Measurements from ENCODE around the gene RBM17.
"Not testable (repeated sequence)": the region's sequence is repeated elsewhere in the genome, so short reads cannot be mapped to it uniquely, and the experiment has no call there.

Gene RBM17

GRCh38 chr10:6097063-6097462 is 8.2 kb downstream of the RBM17 start:
- H3K36me3 ChIP-seq (ENCODE audit: control insufficient read depth in 1 of 2, insufficient read depth in 2 of 2, low read length in 2 of 2): peaks cover 15 to 28% of the 10 kb centered on the region in 2 donors
- peaks cover 9% of the 10 kb centered on the region in 2 donors for H3K4me1 ChIP-seq (ENCODE audit: control insufficient read depth in 1 of 2, insufficient read depth in 2 of 2, low read length in 2 of 2)
- H3K4me3 ChIP-seq (ENCODE audit: low read depth in 1 of 2, low read length in 2 of 2): no peak overlapping the region
- no peaks in the 10 kb centered on the region for H3K27me3 ChIP-seq (ENCODE audit: control insufficient read depth in 1 of 2, insufficient read depth in 2 of 2, low read length in 2 of 2)
- H3K27ac ChIP-seq (ENCODE audit: low read depth, low read length): no peak overlapping the region
- H3K9ac ChIP-seq (ENCODE audit: low read depth in 1 of 2, low read length in 2 of 2): no peak overlapping the region
- H3K9me3 ChIP-seq (ENCODE audit: control insufficient read depth in 1 of 2, low read length in 2 of 2): no peaks in the 10 kb centered on the region

DNA sequence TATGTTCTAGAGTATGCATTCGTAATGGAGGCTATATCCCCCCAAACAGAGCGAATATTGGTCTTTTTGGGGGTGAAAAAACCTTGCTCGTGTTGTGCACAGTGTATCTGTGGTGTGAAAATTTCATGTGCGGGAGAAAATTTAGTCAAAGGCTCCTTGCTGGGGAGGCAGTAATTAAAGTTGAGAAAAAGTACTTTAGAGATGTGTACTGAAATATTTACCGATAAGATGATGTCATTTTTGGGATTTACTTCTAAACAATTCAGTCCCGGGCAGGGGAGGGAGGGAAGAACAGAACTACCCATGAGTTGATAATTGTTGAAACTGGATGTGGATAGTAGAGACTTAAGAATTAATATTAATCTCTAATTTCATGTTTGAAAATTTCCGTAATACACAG is 9.3 kb downstream of the RBM17 start:
- Histone ChIP-seq H3K27ac (ENCODE audit: low read depth, low read length) (no peak overlapping the region), H3K9ac (ENCODE audit: low read depth in 1 of 2, low read length in 2 of 2) (no peak overlapping the region), H3K4me3 (ENCODE audit: low read depth in 1 of 2, low read length in 2 of 2) (no peak overlapping the region), H3K4me1 (ENCODE audit: control insufficient read depth in 1 of 2, insufficient read depth in 2 of 2, low read length in 2 of 2) (peaks cover 10 to 11% of the 10 kb centered on the region in 2 donors), H3K9me3 (ENCODE audit: control insufficient read depth in 1 of 2, low read length in 2 of 2) (no peaks in the 10 kb centered on the region), H3K36me3 (ENCODE audit: control insufficient read depth in 1 of 2, insufficient read depth in 2 of 2, low read length in 2 of 2) (peaks cover 20 to 39% of the 10 kb centered on the region in 2 donors), H3K27me3 (ENCODE audit: control insufficient read depth in 1 of 2, insufficient read depth in 2 of 2, low read length in 2 of 2) (no peaks in the 10 kb centered on the region)

GRCh38 chr10:6100370-6100769 is 11.5 kb downstream of the RBM17 start:
- Histone ChIP-seq H3K27me3 (ENCODE audit: control insufficient read depth in 1 of 2, insufficient read depth in 2 of 2, low read length in 2 of 2) (no peaks in the 10 kb centered on the region), H3K4me3 (ENCODE audit: low read depth in 1 of 2, low read length in 2 of 2) (no peak overlapping the region), H3K36me3 (ENCODE audit: control insufficient read depth in 1 of 2, insufficient read depth in 2 of 2, low read length in 2 of 2) (peaks cover 36 to 50% of the 10 kb centered on the region in 2 donors), H3K4me1 (ENCODE audit: control insufficient read depth in 1 of 2, insufficient read depth in 2 of 2, low read length in 2 of 2) (peaks cover 10 to 11% of the 10 kb centered on the region in 2 donors), H3K9me3 (ENCODE audit: control insufficient read depth in 1 of 2, low read length in 2 of 2) (no peaks in the 10 kb centered on the region), H3K9ac (ENCODE audit: low read depth in 1 of 2, low read length in 2 of 2) (no peak overlapping the region), H3K27ac (ENCODE audit: low read depth, low read length) (no peak overlapping the region)

DNA sequence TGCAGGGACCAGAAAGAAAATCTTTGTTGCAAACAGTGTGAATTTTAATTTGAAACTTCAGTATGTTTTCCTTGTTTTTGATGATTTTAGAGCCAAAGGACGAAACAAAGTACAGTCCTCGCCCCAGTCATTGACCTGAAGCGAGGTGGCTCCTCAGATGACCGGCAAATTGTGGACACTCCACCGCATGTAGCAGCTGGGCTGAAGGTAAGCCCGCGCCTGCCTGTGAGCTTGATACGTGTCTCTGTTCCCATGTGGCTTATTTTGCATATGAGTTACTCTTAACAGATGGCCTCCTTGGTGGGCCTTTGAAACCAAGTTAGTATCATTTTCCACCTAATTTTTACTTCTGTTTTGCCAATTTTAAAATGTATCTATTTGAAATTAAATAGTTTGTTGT is 12.3 kb downstream of the RBM17 start:
- Histone ChIP-seq H3K4me3 (ENCODE audit: low read depth in 1 of 2, low read length in 2 of 2) (no peak overlapping the region), H3K4me1 (ENCODE audit: control insufficient read depth in 1 of 2, insufficient read depth in 2 of 2, low read length in 2 of 2) (peaks cover 10 to 11% of the 10 kb centered on the region in 2 donors), H3K9ac (ENCODE audit: low read depth in 1 of 2, low read length in 2 of 2) (no peak overlapping the region), H3K27me3 (ENCODE audit: control insufficient read depth in 1 of 2, insufficient read depth in 2 of 2, low read length in 2 of 2) (no peaks in the 10 kb centered on the region), H3K9me3 (ENCODE audit: control insufficient read depth in 1 of 2, low read length in 2 of 2) (no peaks in the 10 kb centered on the region), H3K36me3 (ENCODE audit: control insufficient read depth in 1 of 2, insufficient read depth in 2 of 2, low read length in 2 of 2) (peaks cover 41 to 55% of the 10 kb centered on the region in 2 donors), H3K27ac (ENCODE audit: low read depth, low read length) (no peak overlapping the region)

DNA sequence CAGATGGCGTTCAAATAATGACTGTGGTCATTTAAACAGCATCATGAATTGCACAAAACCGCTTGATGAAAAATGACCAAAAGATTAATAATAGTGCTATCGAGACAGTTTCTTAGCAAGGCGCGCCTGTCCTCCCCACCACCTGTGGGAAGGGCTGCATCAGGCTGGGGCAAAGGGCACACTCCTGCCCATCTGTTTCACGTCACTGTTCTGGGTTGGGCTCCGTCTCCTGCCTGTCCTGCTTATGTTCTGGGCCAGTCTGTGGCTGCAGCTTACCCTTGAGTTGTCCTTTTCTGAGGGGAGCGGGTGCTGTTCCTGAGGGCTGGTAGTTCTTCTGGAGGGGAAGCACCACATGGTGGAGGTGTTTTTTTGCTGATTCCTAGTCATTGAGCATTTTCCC is 13.3 kb downstream of the RBM17 start:
- H3K36me3 ChIP-seq (ENCODE audit: control insufficient read depth in 1 of 2, insufficient read depth in 2 of 2, low read length in 2 of 2): peaks cover 44 to 59% of the 10 kb centered on the region in 2 donors
- H3K4me3 ChIP-seq (ENCODE audit: low read depth in 1 of 2, low read length in 2 of 2): no peak overlapping the region
- H3K9ac ChIP-seq (ENCODE audit: low read depth in 1 of 2, low read length in 2 of 2): no peak overlapping the region
- no peaks in the 10 kb centered on the region for H3K9me3 ChIP-seq (ENCODE audit: control insufficient read depth in 1 of 2, low read length in 2 of 2)
- H3K4me1 ChIP-seq (ENCODE audit: control insufficient read depth in 1 of 2, insufficient read depth in 2 of 2, low read length in 2 of 2): peaks cover 10 to 11% of the 10 kb centered on the region in 2 donors
- H3K27ac ChIP-seq (ENCODE audit: low read depth, low read length): no peak overlapping the region
- H3K27me3 ChIP-seq (ENCODE audit: control insufficient read depth in 1 of 2, insufficient read depth in 2 of 2, low read length in 2 of 2): no peaks in the 10 kb centered on the region

DNA sequence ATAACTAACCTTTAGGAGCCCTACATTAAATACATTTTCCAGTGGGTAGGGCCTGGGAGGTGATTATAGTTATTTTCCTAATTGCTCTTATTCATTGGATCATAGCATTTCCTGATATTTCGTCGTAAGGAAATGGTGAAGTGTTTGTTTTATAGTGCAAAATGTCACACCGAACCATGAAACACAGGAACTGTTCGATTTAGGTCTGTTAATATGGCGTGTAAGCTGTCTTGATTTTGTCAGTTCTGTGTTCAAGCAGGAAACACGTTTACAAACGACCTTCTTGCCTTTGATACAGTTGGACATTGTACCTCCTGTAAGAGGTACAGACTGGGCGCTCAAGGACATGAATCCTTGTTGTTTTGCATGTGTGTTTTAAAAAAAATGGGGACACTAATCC is 14.8 kb downstream of the RBM17 start:
- Histone ChIP-seq H3K36me3 (ENCODE audit: control insufficient read depth in 1 of 2, insufficient read depth in 2 of 2, low read length in 2 of 2) (peaks cover 42 to 60% of the 10 kb centered on the region in 2 donors), H3K9ac (ENCODE audit: low read depth in 1 of 2, low read length in 2 of 2) (no peak overlapping the region), H3K9me3 (ENCODE audit: control insufficient read depth in 1 of 2, low read length in 2 of 2) (no peaks in the 10 kb centered on the region), H3K27ac (ENCODE audit: low read depth, low read length) (no peak overlapping the region), H3K4me1 (ENCODE audit: control insufficient read depth in 1 of 2, insufficient read depth in 2 of 2, low read length in 2 of 2) (peaks cover 10 to 12% of the 10 kb centered on the region in 2 donors), H3K4me3 (ENCODE audit: low read depth in 1 of 2, low read length in 2 of 2) (no peak overlapping the region), H3K27me3 (ENCODE audit: control insufficient read depth in 1 of 2, insufficient read depth in 2 of 2, low read length in 2 of 2) (no peaks in the 10 kb centered on the region)

GRCh38 chr10:6107616-6108015 is 18.8 kb downstream of the RBM17 start:
- H3K27me3 ChIP-seq (ENCODE audit: control insufficient read depth in 1 of 2, insufficient read depth in 2 of 2, low read length in 2 of 2); H3K27ac ChIP-seq (ENCODE audit: low read depth, low read length); H3K9me3 ChIP-seq (ENCODE audit: control insufficient read depth in 1 of 2, low read length in 2 of 2); H3K4me3 ChIP-seq (ENCODE audit: low read depth in 1 of 2, low read length in 2 of 2); H3K9ac ChIP-seq (ENCODE audit: low read depth in 1 of 2, low read length in 2 of 2); H3K4me1 ChIP-seq (ENCODE audit: control insufficient read depth in 1 of 2, insufficient read depth in 2 of 2, low read length in 2 of 2): not testable (repeated sequence)
- H3K36me3 ChIP-seq (ENCODE audit: control insufficient read depth in 1 of 2, insufficient read depth in 2 of 2, low read length in 2 of 2): peaks cover 67 to 74% of the 10 kb centered on the region in 2 donors

DNA sequence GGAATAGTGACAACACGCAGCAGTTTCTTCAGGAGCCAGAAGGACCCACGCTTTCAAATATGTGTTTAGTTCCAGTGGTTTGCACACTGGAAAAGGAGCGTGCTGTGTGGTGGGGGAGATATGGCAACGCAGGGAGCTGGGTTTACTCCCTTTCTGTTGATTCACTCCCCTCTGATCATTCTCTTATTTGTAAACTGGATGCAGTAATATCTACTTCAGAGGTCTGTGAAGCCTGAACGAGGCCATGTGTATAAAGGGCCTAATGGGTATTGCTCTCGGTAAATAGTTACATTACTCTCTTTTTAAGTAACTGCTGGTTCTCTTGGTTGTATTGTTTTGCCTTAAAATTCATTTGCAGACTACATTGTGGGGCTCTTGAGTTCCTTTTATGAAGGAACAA is 19.2 kb downstream of the RBM17 start:
- Histone ChIP-seq H3K4me3 (ENCODE audit: low read depth in 1 of 2, low read length in 2 of 2) (no peak overlapping the region), H3K27ac (ENCODE audit: low read depth, low read length) (no peak overlapping the region), H3K9me3 (ENCODE audit: control insufficient read depth in 1 of 2, low read length in 2 of 2) (no peaks in the 10 kb centered on the region), H3K4me1 (ENCODE audit: control insufficient read depth in 1 of 2, insufficient read depth in 2 of 2, low read length in 2 of 2) (peaks cover 0 to 5% of the 10 kb centered on the region in 2 donors), H3K9ac (ENCODE audit: low read depth in 1 of 2, low read length in 2 of 2) (no peak overlapping the region), H3K36me3 (ENCODE audit: control insufficient read depth in 1 of 2, insufficient read depth in 2 of 2, low read length in 2 of 2) (peaks cover 64 to 74% of the 10 kb centered on the region in 2 donors), H3K27me3 (ENCODE audit: control insufficient read depth in 1 of 2, insufficient read depth in 2 of 2, low read length in 2 of 2) (no peaks in the 10 kb centered on the region)

DNA sequence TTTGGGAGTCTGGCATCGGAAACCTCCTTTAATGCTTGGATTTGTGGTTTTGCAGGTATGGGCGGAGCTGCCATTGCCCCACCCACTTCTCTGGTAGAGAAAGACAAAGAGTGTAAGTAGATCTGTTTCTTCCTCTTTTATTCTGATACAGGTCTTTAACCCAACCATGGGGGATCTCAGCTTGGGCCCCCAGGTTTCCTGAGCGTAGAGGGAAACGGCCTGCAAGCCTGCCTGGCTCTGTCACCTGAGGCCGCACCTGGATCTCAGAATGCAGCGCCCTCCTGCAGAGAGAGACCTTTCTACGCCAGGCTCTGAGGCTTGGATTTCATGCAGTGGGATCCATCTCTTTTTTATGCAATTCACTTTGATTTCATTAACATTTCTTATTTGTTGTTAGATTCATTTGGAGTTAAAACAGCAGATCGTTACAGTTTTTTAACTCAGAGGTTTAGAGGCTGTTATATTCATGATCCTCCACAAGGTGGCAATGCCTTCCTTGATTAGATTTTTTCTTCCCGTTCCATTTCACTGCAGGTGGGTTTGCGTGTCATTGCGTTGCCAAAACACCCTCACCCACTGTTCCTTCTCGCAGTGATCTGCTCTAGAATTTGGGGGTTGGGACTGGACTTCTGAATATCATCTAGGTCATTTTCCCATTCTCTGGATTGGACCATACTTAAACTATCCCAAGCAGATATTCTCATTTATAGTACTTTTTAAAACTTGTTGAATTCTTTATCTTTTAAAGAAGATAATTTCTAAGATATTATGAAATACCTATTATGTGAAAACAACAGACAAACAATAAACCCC is 20.0 kb downstream of the RBM17 start:
- Histone ChIP-seq H3K27ac (ENCODE audit: low read depth, low read length) (no peak overlapping the region), H3K36me3 (ENCODE audit: control insufficient read depth in 1 of 2, insufficient read depth in 2 of 2, low read length in 2 of 2) (peaks cover 68 to 81% of the 10 kb centered on the region in 2 donors)

DNA sequence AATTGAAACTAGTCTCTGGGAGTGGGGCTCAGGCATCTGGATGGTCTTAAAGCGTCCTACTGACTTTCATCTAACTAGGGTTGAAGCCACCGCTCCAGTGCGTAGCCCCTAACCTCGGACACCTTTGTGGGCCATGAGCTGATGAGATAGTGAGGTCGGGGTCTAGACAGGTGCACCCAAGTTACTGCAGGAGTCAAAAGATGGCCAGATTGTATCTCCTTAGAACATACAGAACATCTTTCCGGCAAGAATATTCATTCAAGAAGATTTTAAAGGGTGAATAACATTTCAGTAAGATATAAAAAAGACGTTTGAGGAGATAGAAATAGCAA is 20.6 kb downstream of the RBM17 start:
- Histone ChIP-seq H3K36me3 (ENCODE audit: control insufficient read depth in 1 of 2, insufficient read depth in 2 of 2, low read length in 2 of 2) (peaks cover 70 to 83% of the 10 kb centered on the region in 2 donors), H3K9ac (ENCODE audit: low read depth in 1 of 2, low read length in 2 of 2) (no peak overlapping the region), H3K4me1 (ENCODE audit: control insufficient read depth in 1 of 2, insufficient read depth in 2 of 2, low read length in 2 of 2) (peaks cover 2 to 5% of the 10 kb centered on the region in 2 donors), H3K27me3 (ENCODE audit: control insufficient read depth in 1 of 2, insufficient read depth in 2 of 2, low read length in 2 of 2) (no peaks in the 10 kb centered on the region), H3K27ac (ENCODE audit: low read depth, low read length) (no peak overlapping the region), H3K4me3 (ENCODE audit: low read depth in 1 of 2, low read length in 2 of 2) (no peak overlapping the region), H3K9me3 (ENCODE audit: control insufficient read depth in 1 of 2, low read length in 2 of 2) (no peaks in the 10 kb centered on the region)

More for the DNA sequence above, 20.0 kb downstream of the RBM17 start:
- Histone ChIP-seq H3K4me3 (ENCODE audit: low read depth in 1 of 2, low read length in 2 of 2) (no peak overlapping the region), H3K4me1 (ENCODE audit: control insufficient read depth in 1 of 2, insufficient read depth in 2 of 2, low read length in 2 of 2) (peaks cover 0 to 5% of the 10 kb centered on the region in 2 donors), H3K27me3 (ENCODE audit: control insufficient read depth in 1 of 2, insufficient read depth in 2 of 2, low read length in 2 of 2) (no peaks in the 10 kb centered on the region), H3K9ac (ENCODE audit: low read depth in 1 of 2, low read length in 2 of 2) (no peak overlapping the region), H3K9me3 (ENCODE audit: control insufficient read depth in 1 of 2, low read length in 2 of 2) (no peaks in the 10 kb centered on the region)
